GM23338 (cell line): ENCODE data around the gene LAMA4. TPM values are rescaled to one million over a fixed set of nuclear protein-coding genes. Genes with fewer than 3 reads are reported as not detected.

Experiments
- ATAC-seq: fragments of 200-7000 bp; cut with Tn5 transposase; 3 replicates; pipeline ENCODE4 v1.9.1; 2020
- DNase-seq: peaks from one replicate; pipeline ENCODE4 v3.0.0-alpha.2; 2015; ENCODE audit warnings: low spot score
- H2AFZ ChIP-seq: fragments of 200-600 bp; sonication (generic); 2 replicates; pipeline ENCODE4 v1.8.0; 2016; ENCODE audit warnings: antibody characterized with exemption, mild to moderate bottlenecking, moderate library complexity
- H3F3A ChIP-seq: fragments of 200-600 bp; sonication (generic); replicated peaks from 2 replicates; pipeline ENCODE4 v1.8.0; 2017; ENCODE audit warnings: antibody characterized with exemption, mixed run types, low read depth
- H3K27ac ChIP-seq: fragments of 200-600 bp; sonication (generic); 2 replicates; pipeline ENCODE4 v1.6.1; 2016; ENCODE audit warnings: low read depth
- H3K27me3 ChIP-seq: fragments of 200-600 bp; sonication (generic); 2 replicates; pipeline ENCODE4 v1.8.0; 2016; ENCODE audit warnings: mild to moderate bottlenecking, mixed run types, moderate library complexity; ENCODE audit not compliant: insufficient read depth
- H3K36me3 ChIP-seq: fragments of 200-600 bp; sonication (generic); 2 replicates; pipeline ENCODE4 v1.8.0; 2016; ENCODE audit warnings: mild to moderate bottlenecking; ENCODE audit not compliant: insufficient read depth
- H3K4me1 ChIP-seq: fragments of 200-600 bp; sonication (generic); 2 replicates; pipeline ENCODE4 v1.8.0; 2016; ENCODE audit warnings: mild to moderate bottlenecking, moderate library complexity; ENCODE audit not compliant: insufficient read depth
- H3K4me2 ChIP-seq: fragments of 200-600 bp; sonication (generic); 2 replicates; pipeline ENCODE4 v1.7.1; 2017; ENCODE audit warnings: mixed run types
- H3K4me3 ChIP-seq: fragments of 200-600 bp; sonication (generic); 2 replicates; pipeline ENCODE4 v1.6.1; 2016; ENCODE audit warnings: mixed run types
- H3K79me2 ChIP-seq: fragments of 200-600 bp; sonication (generic); replicated peaks from 2 replicates; pipeline ENCODE4 v1.8.0; 2017; ENCODE audit warnings: mild to moderate bottlenecking; ENCODE audit not compliant: insufficient read depth
- H3K9me2 ChIP-seq: fragments of 200-600 bp; sonication (generic); 2 replicates; pipeline ENCODE4 v1.8.0; 2017; ENCODE audit not compliant: insufficient read depth
- H4K20me1 ChIP-seq: fragments of 200-600 bp; sonication (generic); replicated peaks from 2 replicates; pipeline ENCODE4 v1.8.0; 2017; ENCODE audit warnings: mild to moderate bottlenecking; ENCODE audit not compliant: insufficient read depth
- H3K27ac Mint-ChIP-seq: 2 replicates; pipeline ENCODE4 v1.8.0; 2020; ENCODE audit warnings: inconsistent platforms, mild to moderate bottlenecking, moderate library complexity, mixed read lengths
- H3K27me3 Mint-ChIP-seq: 3 replicates; pipeline ENCODE4 v1.8.0; 2022; ENCODE audit warnings: low read depth, mild to moderate bottlenecking, moderate library complexity, mixed read lengths, inconsistent platforms; ENCODE audit not compliant: insufficient read depth, poor library complexity
- H3K36me3 Mint-ChIP-seq: 3 replicates; pipeline ENCODE4 v1.8.0; 2021; ENCODE audit warnings: low read depth, mild to moderate bottlenecking, inconsistent platforms, moderate library complexity, mixed read lengths
- H3K4me1 Mint-ChIP-seq: 3 replicates; pipeline ENCODE4 v1.8.0; 2020; ENCODE audit warnings: mild to moderate bottlenecking, inconsistent platforms, mixed read lengths
- H3K4me3 Mint-ChIP-seq: 3 replicates; pipeline ENCODE4 v1.8.0; 2021; ENCODE audit warnings: moderate library complexity, mild to moderate bottlenecking, inconsistent platforms, mixed read lengths
- H3K9me3 Mint-ChIP-seq: 3 replicates; pipeline ENCODE4 v1.8.0; 2020; ENCODE audit warnings: moderate library complexity, mild to moderate bottlenecking, inconsistent platforms, mixed read lengths
- CREB1 ChIP-seq: fragments of 250-450 bp; sonication (Bioruptor Pico); IDR thresholded peaks from 2 replicates; pipeline ENCODE4 v1.5.0; 2020; ENCODE audit warnings: low read depth, mild to moderate bottlenecking, moderate library complexity
- CTCF ChIP-seq, 2 experiments: fragments of 200-600 bp in 1 of 2; sonication (generic) in 1 of 2; conservative IDR thresholded peaks; 2 replicates each; pipeline versions ENCODE4 v1.5.1 to v1.6.1; 2016 to 2017; ENCODE audit warnings: antibody characterized with exemption in 2 of 2, low read depth in 2 of 2, mild to moderate bottlenecking in 2 of 2, moderate library complexity in 1 of 2
- EZH2 ChIP-seq: fragments of 200-600 bp; sonication (generic); IDR thresholded peaks from one replicate; pipeline ENCODE4 v1.8.0; 2017; ENCODE audit warnings: antibody characterized with exemption, mild to moderate bottlenecking, low read depth; ENCODE audit not compliant: unreplicated experiment
- EZH2phosphoT487 ChIP-seq: fragments of 200-600 bp; sonication (generic); IDR thresholded peaks from one replicate; pipeline ENCODE4 v1.8.1; 2018; ENCODE audit warnings: antibody characterized with exemption; ENCODE audit not compliant: unreplicated experiment
- JUNB ChIP-seq: IDR thresholded peaks from one replicate; pipeline ENCODE4 v1.6.1; 2016; ENCODE audit warnings: antibody characterized with exemption; ENCODE audit not compliant: unreplicated experiment
- NANOG ChIP-seq: IDR thresholded peaks from 2 replicates; pipeline ENCODE4 v1.6.1; 2016; ENCODE audit warnings: antibody characterized with exemption, borderline replicate concordance
- POLR2AphosphoS5 ChIP-seq: IDR thresholded peaks from 2 replicates; pipeline ENCODE4 v1.6.1; 2016; ENCODE audit warnings: antibody characterized with exemption, low read depth
- STAT1 ChIP-seq: IDR thresholded peaks from one replicate; pipeline ENCODE4 v1.6.1; 2016; ENCODE audit warnings: antibody characterized with exemption; ENCODE audit not compliant: unreplicated experiment
- ZNF114 ChIP-seq: fragments of 250-450 bp; sonication (Bioruptor Pico); IDR thresholded peaks from 2 replicates; pipeline ENCODE4 v1.5.0; 2020; ENCODE audit warnings: mild to moderate bottlenecking, moderate library complexity
- ZNF331 ChIP-seq: fragments of 250-450 bp; sonication (Bioruptor Pico); IDR thresholded peaks from 2 replicates; pipeline ENCODE4 v1.5.0; 2020; ENCODE audit warnings: low read depth, mild to moderate bottlenecking, moderate library complexity
- ZNF462 ChIP-seq: fragments of 250-450 bp; sonication (Bioruptor Pico); IDR thresholded peaks from 2 replicates; pipeline ENCODE4 v1.5.0; 2020; ENCODE audit warnings: mild to moderate bottlenecking, moderate library complexity
- polyA plus RNA-seq: library from polyadenylated mRNA; unstranded; fragments of >200 nt; fragmentation: Nextera tagmentation; extraction: Ambion mirVana; gene quantifications from 2 replicates; pipeline ENCODE4 v1.2.1, GENCODE V29; 2016
- total RNA-seq: library from RNA; depleted of rRNA; stranded (reverse); fragments of >200 nt; shearing (Covaris generic); gene quantifications from 2 replicates; pipeline ENCODE4 v1.2.3, GENCODE V29; 2014
- TF ChIP-seq, protein P1 (sequence below): IDR thresholded peaks from one replicate; pipeline ENCODE4 v1.6.1; 2018; ENCODE audit warnings: antibody characterized with exemption; ENCODE audit not compliant: unreplicated experiment
- TF ChIP-seq, protein P2 (sequence below): IDR thresholded peaks from 2 replicates; pipeline ENCODE4 v1.6.1; 2016; ENCODE audit warnings: antibody characterized with exemption

Gene LAMA4
- total and polyA plus RNA-seq, 2 experiments from 2014 or later, result 1.7 to 2.8 TPM

GRCh38 chr6:112231594-112232060 is 22.7 kb downstream of the LAMA4 start:
- Histone ChIP-seq H3K79me2 (no peaks in the 10 kb centered on the region), H4K20me1 (no peaks in the 10 kb centered on the region), H3K4me1 (no peaks in the 10 kb centered on the region), H3K9me2 (peaks cover 16% of the 10 kb centered on the region; the same call in 1 of the 2 replicates), H3K36me3 (no peaks in the 10 kb centered on the region), H3K4me3 (no peak overlapping the region), H3K4me2 (no peak overlapping the region), H2AFZ (no peak overlapping the region), H3F3A (no peaks in the 10 kb centered on the region), H3K27ac (no peak overlapping the region), H3K27me3 (no peaks in the 10 kb centered on the region)
- TF ChIP-seq JUNB, result no peak
- TF ChIP-seq CTCF (conservative IDR thresholded peaks at IDR 0.05; ENCODE audit: low read depth in 2 of 2), result no peak
- TF ChIP-seq, protein P1, sequence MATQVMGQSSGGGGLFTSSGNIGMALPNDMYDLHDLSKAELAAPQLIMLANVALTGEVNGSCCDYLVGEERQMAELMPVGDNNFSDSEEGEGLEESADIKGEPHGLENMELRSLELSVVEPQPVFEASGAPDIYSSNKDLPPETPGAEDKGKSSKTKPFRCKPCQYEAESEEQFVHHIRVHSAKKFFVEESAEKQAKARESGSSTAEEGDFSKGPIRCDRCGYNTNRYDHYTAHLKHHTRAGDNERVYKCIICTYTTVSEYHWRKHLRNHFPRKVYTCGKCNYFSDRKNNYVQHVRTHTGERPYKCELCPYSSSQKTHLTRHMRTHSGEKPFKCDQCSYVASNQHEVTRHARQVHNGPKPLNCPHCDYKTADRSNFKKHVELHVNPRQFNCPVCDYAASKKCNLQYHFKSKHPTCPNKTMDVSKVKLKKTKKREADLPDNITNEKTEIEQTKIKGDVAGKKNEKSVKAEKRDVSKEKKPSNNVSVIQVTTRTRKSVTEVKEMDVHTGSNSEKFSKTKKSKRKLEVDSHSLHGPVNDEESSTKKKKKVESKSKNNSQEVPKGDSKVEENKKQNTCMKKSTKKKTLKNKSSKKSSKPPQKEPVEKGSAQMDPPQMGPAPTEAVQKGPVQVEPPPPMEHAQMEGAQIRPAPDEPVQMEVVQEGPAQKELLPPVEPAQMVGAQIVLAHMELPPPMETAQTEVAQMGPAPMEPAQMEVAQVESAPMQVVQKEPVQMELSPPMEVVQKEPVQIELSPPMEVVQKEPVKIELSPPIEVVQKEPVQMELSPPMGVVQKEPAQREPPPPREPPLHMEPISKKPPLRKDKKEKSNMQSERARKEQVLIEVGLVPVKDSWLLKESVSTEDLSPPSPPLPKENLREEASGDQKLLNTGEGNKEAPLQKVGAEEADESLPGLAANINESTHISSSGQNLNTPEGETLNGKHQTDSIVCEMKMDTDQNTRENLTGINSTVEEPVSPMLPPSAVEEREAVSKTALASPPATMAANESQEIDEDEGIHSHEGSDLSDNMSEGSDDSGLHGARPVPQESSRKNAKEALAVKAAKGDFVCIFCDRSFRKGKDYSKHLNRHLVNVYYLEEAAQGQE, result no peak
- no peak for TF ChIP-seq ZNF331
- TF ChIP-seq, protein P2, sequence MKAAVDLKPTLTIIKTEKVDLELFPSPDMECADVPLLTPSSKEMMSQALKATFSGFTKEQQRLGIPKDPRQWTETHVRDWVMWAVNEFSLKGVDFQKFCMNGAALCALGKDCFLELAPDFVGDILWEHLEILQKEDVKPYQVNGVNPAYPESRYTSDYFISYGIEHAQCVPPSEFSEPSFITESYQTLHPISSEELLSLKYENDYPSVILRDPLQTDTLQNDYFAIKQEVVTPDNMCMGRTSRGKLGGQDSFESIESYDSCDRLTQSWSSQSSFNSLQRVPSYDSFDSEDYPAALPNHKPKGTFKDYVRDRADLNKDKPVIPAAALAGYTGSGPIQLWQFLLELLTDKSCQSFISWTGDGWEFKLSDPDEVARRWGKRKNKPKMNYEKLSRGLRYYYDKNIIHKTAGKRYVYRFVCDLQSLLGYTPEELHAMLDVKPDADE, result no peak
- no peak for TF ChIP-seq NANOG
- no peak for TF ChIP-seq ZNF462 (CRISPR knock-in tag)
- TF ChIP-seq CREB1 (CRISPR knock-in tag), result no peak
- TF ChIP-seq EZH2phosphoT487, result no peak
- no peak for TF ChIP-seq STAT1
- no peak for TF ChIP-seq ZNF114
- TF ChIP-seq POLR2AphosphoS5, result no peak
- TF ChIP-seq EZH2, result no peak
- peaks cover 2% of the 10 kb centered on the region for H3K27me3 Mint-ChIP-seq
- H3K9me3 Mint-ChIP-seq, result no peaks in the 10 kb centered on the region
- DNase-seq (no peak), ATAC-seq (no peak)
- H3K27ac Mint-ChIP-seq, result no peak overlapping the region
- H3K4me1 Mint-ChIP-seq, result peaks cover 5% of the 10 kb centered on the region
- H3K4me3 Mint-ChIP-seq, result no peak overlapping the region
- H3K36me3 Mint-ChIP-seq, result no peaks in the 10 kb centered on the region
